Stimulated activated CD4-positive, alpha-beta T cell treated with anti-CD3 and anti-CD28 coated beads, TNF-alpha, amount 100 ng/mL, for 24 hours (primary cell): ENCODE results near the gene PLEKHO1.

Experiments used
- DNase-seq, 3 experiments: peaks; one replicate each; pipeline ENCODE4 v3.0.0-alpha.2; 2020; ENCODE audit warnings: low read depth in 3 of 3

Gene PLEKHO1

GRCh38 chr1:150150133-150151021, 661 bp downstream of the PLEKHO1 start:
- DNase-seq, result peak in 1 of 3 experiments; percentile 23

- peak in 2 of 3 experiments; percentile 16 to 42 for DNase-seq
Observed at GRCh38 chr1:150151291-150152181, 1.8 kb downstream of the PLEKHO1 start.

- DNase-seq, result no peak
Observed at GRCh38 chr1:150152182-150152536, 2.4 kb downstream of the PLEKHO1 start.

GRCh38 chr1:150152772-150153456, 3.2 kb downstream of the PLEKHO1 start:
- no peak for DNase-seq

- no peak for DNase-seq
Observed at GRCh38 chr1:150154143-150154542, 4.4 kb downstream of the PLEKHO1 start.

- DNase-seq, result no peak
Observed at GRCh38 chr1:150155413-150156071, 5.8 kb downstream of the PLEKHO1 start.

GRCh38 chr1:150156868-150157603, 7.3 kb downstream of the PLEKHO1 start:
- DNase-seq, result no peak

GRCh38 chr1:150159550-150159949, 9.8 kb downstream of the PLEKHO1 start:
- DNase-seq, result no peak

GRCh38 chr1:150160964-150161621, 11.4 kb downstream of the PLEKHO1 start:
- DNase-seq, result no peak

GRCh38 chr1:150161747-150162581, 12.2 kb downstream of the PLEKHO1 start:
- DNase-seq, result no peak

- DNase-seq, result no peak
Observed at GRCh38 chr1:150162582-150162861, 12.8 kb downstream of the PLEKHO1 start.

GRCh38 chr1:150162862-150163706, 13.4 kb downstream of the PLEKHO1 start:
- DNase-seq, result no peak

GRCh38 chr1:150164224-150164623, 14.5 kb downstream of the PLEKHO1 start:
- no peak for DNase-seq

GRCh38 chr1:150164779-150165178, 15.1 kb downstream of the PLEKHO1 start:
- no peak for DNase-seq

GRCh38 chr1:150165622-150166612, 16.2 kb downstream of the PLEKHO1 start:
- DNase-seq, result peak in 1 of 3 experiments; percentile 37

GRCh38 chr1:150168960-150169601, 19.4 kb downstream of the PLEKHO1 start:
- peak in 1 of 3 experiments; percentile 55 for DNase-seq

GRCh38 chr1:150171801-150172200, 22.1 kb downstream of the PLEKHO1 start:
- DNase-seq, result no peak
